ENCODE results near the gene PER1. TPM values are rescaled to one million over a fixed set of nuclear protein-coding genes. Genes with fewer than 3 reads are reported as not detected.
A peak's percentile ranks its signal among the peaks of the same experiment; 100 is the strongest.

The PER1 gene
- total RNA-seq, 2 donors from 2014 or later: 59.4 to 75.0 TPM

GRCh38 chr17:8121681-8122421, 30.4 kb downstream of the PER1 start:
- peak overlapping the region; percentile 38 to 63 for H3K4me3 ChIP-seq
- no peaks in the 10 kb centered on the region for H3K36me3 ChIP-seq
- H3K9me3 ChIP-seq: no peaks in the 10 kb centered on the region
- peaks cover 0 to 79% of the 10 kb centered on the region in 2 donors for H3K4me1 ChIP-seq
- peak; percentile 35 to 76 for TF ChIP-seq CTCF (IDR thresholded peaks at IDR 0.05)
- H3K27me3 ChIP-seq: no peaks in the 10 kb centered on the region
- H3K27ac ChIP-seq: peak overlapping the region; percentile 46 to 71
- DNase-seq (ENCODE audit: low spot score): no peak

- Histone ChIP-seq H3K36me3 (no peaks in the 10 kb centered on the region), H3K4me3 (peak overlapping the region; percentile 38 to 63), H3K4me1 (peaks cover 0 to 76% of the 10 kb centered on the region in 2 donors), H3K9me3 (no peaks in the 10 kb centered on the region), H3K27me3 (no peaks in the 10 kb centered on the region), H3K27ac (peak overlapping the region; percentile 46 to 71)
- DNase-seq (ENCODE audit: low spot score): no peak
- no peak for TF ChIP-seq CTCF (IDR thresholded peaks at IDR 0.05)
Observed at GRCh38 chr17:8121407-8121680, 30.9 kb downstream of the PER1 start.

- Histone ChIP-seq H3K9me3 (no peaks in the 10 kb centered on the region), H3K27ac (peak overlapping the region; percentile 80 to 88), H3K27me3 (no peaks in the 10 kb centered on the region), H3K4me1 (peaks cover 0 to 70% of the 10 kb centered on the region in 2 donors), H3K4me3 (peak overlapping the region; percentile 38 to 63), H3K36me3 (no peaks in the 10 kb centered on the region)
- TF ChIP-seq CTCF (IDR thresholded peaks at IDR 0.05): peak in 1 of 2 donors; percentile 30
- DNase-seq (ENCODE audit: low spot score): no peak
Observed at GRCh38 chr17:8120520-8121406, 31.4 kb downstream of the PER1 start.

GRCh38 chr17:8119581-8120519, 32.4 kb downstream of the PER1 start:
- peak overlapping the region; percentile 80 to 88 for H3K27ac ChIP-seq

More at GRCh38 chr17:8119581-8120519, 32.4 kb downstream of the PER1 start:
- no peak for TF ChIP-seq CTCF (IDR thresholded peaks at IDR 0.05)
- Histone ChIP-seq H3K27me3 (no peaks in the 10 kb centered on the region), H3K4me1 (peaks cover 0 to 61% of the 10 kb centered on the region in 2 donors), H3K9me3 (no peaks in the 10 kb centered on the region), H3K36me3 (no peaks in the 10 kb centered on the region), H3K4me3 (peak overlapping the region; percentile 42 to 65)
- DNase-seq (ENCODE audit: low spot score): peak; percentile 85
